Mammary epithelial cell (primary cell): ENCODE results near the gene EPHA3.

Experiments used
- EZH2 ChIP-seq: IDR thresholded peaks from 2 replicates; pipeline ENCODE4 v1.6.1; 2012; ENCODE audit warnings: low read length, inconsistent platforms, borderline replicate concordance
- TF ChIP-seq, protein P1 (sequence below), 2 donors: IDR thresholded peaks in 1 of 2; conservative IDR thresholded peaks in 1 of 2; 2 replicates each; pipeline ENCODE4 v1.5.1; 2011 to 2012; ENCODE audit warnings: inconsistent platforms in 2 of 2, low read length in 2 of 2, mild to moderate bottlenecking in 2 of 2, control low read depth in 1 of 2, low read depth in 1 of 2; ENCODE audit not compliant: insufficient read depth in 1 of 2; ENCODE audit errors: extremely low read depth in 1 of 2

DNA sequence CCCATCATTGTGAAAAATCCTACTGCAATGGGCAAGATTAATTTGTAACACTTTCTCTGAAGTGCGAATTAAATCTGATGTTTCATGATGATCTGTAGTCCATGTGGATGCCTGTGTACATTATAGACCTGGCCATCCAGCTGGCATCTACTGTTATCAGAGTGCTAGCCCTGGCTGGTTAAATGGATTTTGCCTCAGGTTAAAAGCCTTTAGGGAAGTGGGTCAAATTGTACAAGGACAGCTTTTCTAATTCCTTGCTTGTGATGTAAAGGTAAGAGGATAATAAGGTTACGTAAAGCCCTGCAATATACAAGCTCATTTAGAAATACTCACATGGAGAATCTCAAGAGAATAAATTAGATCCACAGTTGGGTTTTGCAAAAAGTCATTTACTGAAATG, 138.2 kb downstream of the EPHA3 start:
- TF ChIP-seq EZH2, result no peak
- TF ChIP-seq, protein P1, sequence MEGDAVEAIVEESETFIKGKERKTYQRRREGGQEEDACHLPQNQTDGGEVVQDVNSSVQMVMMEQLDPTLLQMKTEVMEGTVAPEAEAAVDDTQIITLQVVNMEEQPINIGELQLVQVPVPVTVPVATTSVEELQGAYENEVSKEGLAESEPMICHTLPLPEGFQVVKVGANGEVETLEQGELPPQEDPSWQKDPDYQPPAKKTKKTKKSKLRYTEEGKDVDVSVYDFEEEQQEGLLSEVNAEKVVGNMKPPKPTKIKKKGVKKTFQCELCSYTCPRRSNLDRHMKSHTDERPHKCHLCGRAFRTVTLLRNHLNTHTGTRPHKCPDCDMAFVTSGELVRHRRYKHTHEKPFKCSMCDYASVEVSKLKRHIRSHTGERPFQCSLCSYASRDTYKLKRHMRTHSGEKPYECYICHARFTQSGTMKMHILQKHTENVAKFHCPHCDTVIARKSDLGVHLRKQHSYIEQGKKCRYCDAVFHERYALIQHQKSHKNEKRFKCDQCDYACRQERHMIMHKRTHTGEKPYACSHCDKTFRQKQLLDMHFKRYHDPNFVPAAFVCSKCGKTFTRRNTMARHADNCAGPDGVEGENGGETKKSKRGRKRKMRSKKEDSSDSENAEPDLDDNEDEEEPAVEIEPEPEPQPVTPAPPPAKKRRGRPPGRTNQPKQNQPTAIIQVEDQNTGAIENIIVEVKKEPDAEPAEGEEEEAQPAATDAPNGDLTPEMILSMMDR (conservative IDR thresholded peaks at IDR 0.05 in 1 of 2, IDR thresholded peaks at IDR 0.05 in 1 of 2; ENCODE audit: extremely low read depth in 1 of 2, insufficient read depth in 1 of 2, low read depth in 1 of 2, low read length in 2 of 2), result no peak
